Amygdala (tissue), 56 donors: Measurements from ENCODE around the gene ZFP1.

ENCODE experiments used
- DNase-seq, 56 donors: peaks; one replicate each; lab custom pipeline; 2025; lab: John Stamatoyannopoulos, UW

ZFP1 gene

DNA sequence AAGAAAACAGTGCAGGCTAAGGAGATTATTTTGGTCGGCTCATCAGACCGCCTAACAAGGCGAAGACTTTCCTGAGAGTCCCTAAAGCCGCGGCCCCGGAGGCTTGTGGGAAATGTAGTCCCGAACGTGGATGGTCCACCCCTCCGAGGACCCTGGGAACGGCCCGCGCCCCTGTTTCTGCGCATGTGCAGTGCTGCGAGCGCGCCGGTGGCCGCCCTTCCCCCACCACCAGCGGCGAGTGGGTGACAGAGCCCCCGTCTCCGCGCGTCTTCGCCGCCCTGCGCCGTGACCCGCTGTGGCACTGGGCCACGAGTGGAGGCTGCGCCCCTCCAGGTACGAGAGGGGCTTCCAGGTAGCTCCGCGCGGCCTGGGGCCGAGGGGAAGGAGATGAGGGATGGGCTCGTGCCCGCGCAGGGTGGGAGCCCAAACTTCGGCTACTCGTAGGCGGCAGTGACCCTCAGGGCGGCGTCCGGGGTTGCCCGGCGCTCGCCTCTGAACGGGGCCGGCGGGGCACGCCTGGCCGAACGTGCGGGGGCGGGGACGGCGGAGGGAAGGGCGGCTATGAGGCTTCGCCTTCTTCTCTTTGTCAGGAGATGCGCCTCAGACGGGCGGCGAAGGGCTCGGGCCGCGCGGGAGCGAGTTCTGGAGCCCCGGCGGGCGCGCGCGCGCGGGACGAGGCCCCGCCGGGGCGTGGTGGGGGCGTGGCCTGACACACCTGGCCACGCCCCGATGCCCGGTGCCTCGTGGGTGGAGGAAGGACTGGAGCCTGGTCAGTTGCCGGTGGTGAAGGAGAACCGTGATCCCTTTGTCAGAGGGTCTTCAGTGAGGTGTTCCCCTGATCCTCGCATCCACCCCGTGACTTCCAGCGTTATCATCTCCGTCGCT is at the start of gene ZFP1:
Gene ZFP1, plus strand, starts transcription at position 214 of the 885 bp plus-strand sequence. CDS start 4,428 bp downstream, outside the sequence.
- DNase-seq = peak; percentile 44 to 95 (median 88)

DNA sequence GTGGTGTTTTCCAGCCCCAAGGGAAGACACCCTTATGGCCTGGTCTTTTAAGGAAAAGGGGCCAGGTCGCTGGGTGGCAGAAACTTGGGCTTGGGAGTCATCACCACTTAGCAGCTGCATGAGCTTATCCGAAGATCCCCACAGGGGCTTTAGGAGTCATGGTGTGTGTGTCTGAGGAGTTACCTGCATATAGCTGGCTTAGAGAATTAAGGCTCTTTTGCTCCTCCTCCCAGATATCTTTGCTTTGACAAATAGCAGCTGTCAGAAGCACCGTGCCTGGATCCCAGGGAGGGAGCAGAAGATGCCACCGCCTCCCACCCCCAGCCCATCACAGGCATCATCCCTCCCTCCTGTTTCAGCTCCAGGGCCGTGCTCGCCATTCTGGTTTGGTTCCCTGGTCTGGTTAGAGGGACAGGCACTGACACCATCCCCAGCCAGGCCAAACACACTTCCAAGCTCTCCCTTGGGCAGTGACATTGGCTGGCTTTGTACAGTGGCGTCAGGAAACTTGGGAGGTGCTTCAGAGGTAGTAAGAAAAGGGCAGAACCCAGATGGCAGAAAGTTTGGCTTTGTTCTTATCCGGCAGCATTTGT is 49.2 kb upstream of the ZFP1 start:
- DNase-seq = no peak

- DNase-seq = peak in 1 of 56 donors; percentile 41
Observed at GRCh38 chr16:75099738-75100602, 48.4 kb upstream of the ZFP1 start.

GRCh38 chr16:75100603-75100990 is 47.7 kb upstream of the ZFP1 start:
- DNase-seq = no peak

- DNase-seq = no peak
Observed at GRCh38 chr16:75101635-75102034, 46.7 kb upstream of the ZFP1 start.

DNA sequence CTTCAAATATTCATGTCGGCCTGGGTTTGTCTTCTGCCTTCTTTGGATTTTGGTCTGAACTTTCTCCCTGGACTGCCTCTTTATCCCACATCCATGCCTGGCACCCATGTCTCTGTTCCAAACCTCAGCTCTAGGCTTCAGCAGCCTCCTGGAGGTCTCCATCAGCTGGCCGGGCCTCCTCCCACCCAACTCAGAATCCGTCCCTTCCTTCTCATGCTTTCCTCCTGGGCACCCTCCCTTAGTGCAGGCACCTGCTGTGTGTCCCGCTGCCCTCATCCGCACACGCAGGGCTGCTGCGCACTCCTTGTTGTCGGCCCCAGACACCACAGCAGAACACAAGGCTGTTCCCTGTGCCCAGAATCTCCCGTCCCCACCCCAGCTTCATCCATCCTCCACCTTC is 45.7 kb upstream of the ZFP1 start:
- no peak for DNase-seq

GRCh38 chr16:75103994-75104393 is 44.3 kb upstream of the ZFP1 start:
- DNase-seq = no peak

GRCh38 chr16:75104836-75105235 is 43.5 kb upstream of the ZFP1 start:
- no peak for DNase-seq

DNA sequence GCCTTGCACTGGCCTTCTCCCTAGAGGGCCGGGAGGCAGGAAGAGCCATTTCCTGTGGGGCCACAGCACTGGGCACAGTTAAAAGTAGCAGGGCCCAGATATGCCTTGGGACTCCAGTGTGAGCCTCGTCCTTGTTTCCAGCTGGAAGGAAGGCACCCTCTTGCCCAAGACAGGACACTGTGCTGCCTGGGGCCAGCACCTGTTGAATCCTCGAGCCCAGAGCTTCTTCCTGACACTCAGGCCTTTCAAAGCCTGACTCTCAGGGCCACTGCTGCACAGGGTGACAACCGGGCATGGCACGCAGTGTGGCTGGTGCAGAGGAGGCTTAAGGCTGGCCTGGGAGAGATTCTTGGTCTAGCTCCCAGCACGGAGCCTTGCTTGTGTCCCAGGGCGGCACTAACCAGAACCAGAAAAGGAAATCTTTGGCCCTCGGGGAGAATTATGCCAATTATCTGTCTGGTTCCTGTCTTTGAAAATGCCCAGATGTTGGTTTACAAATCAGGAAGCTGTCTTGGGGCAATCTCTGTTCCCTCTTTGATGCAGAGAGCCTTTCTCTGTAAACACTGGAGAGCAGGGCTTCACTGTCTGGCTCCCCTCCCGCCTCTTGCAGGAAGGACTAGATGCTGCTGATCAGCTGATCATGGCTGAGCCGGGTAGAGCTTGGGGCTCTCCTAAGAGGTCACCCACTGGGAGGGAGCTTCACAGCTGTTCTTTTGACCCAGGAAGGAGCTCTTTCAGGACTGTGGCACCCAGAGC is 42.8 kb upstream of the ZFP1 start:
- DNase-seq = peak in 38 of 56 donors; percentile 11 to 74 (median 41)

GRCh38 chr16:75106351-75107274 is 41.7 kb upstream of the ZFP1 start:
- DNase-seq = no peak

- no peak for DNase-seq
Observed at GRCh38 chr16:75107505-75107904, 40.8 kb upstream of the ZFP1 start.

GRCh38 chr16:75108792-75109731 is 39.3 kb upstream of the ZFP1 start:
- DNase-seq = peak in 51 of 56 donors; percentile 27 to 88 (median 67)

- DNase-seq = peak in 22 of 56 donors; percentile 26 to 65 (median 42)
Observed at GRCh38 chr16:75109732-75110243, 38.5 kb upstream of the ZFP1 start.

DNA sequence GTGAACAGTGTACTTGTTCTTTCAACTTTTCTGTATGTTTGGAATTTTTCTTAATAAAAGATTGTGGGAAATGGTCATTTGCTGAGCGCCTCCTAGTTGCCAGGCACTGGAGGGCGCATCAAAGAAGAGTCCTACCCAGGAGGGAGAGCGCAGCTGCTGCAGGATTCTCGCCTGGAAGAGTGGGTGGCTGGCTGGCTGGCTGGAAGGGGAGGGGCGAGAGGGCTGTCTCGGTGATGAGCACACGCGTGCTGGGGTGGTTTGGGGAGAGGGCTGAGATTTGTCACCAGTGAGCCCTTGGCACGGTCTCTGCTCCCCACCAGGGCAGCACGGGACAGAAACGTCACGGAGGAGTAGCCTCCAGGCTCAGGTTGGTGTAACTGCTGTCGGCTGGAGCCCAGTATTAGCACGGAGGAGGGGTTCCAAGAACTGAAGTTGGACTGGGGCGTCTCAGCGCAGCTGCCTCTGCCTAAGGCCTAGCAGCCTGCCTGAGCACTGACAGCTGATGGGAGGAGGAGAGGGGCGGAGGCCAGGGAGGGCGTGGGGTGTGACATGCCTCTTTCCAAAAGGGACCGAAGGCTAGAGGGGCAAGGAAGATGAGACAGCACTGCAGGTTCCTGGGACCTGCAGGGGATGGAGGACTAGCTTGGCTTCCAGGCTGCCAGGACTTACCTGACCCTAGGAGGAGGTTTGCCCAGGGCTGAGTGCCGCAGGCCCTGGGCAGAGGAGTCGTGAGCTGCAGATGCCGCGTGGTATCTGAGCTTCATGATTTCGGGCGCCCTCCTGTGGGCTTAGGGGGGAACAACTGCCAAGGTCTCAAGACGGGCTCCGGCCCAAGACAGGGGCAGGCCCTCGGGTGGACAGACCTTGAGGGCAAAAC is 37.4 kb upstream of the ZFP1 start:
- DNase-seq = peak in 55 of 56 donors; percentile 43 to 92 (median 80)

GRCh38 chr16:75111514-75111940 is 36.8 kb upstream of the ZFP1 start:
- DNase-seq = no peak

GRCh38 chr16:75111961-75112733 is 36.2 kb upstream of the ZFP1 start:
- DNase-seq = no peak
